AG04450 (cell line): Measurements from ENCODE around the gene FFAR1. TPM values are rescaled to one million over a fixed set of nuclear protein-coding genes. Genes with fewer than 3 reads are reported as not detected.

Source experiments
- CTCF ChIA-PET: fragments of 300-600, 350-600 bp; formaldehyde crosslinking; extraction: SDS; loops from one replicate; lab custom pipeline; 2022; ENCODE audit warnings: antibody characterized with exemption, inconsistent platforms; lab: Charles Lee
- POLR2A ChIA-PET: fragments of 350-600 bp; formaldehyde crosslinking; extraction: SDS; loops from one replicate; lab custom pipeline; 2021; ENCODE audit warnings: antibody characterized with exemption, inconsistent platforms; lab: Yijun Ruan, JAX
- DNase-seq: peaks from one replicate; pipeline ENCODE4 v3.0.0-alpha.2; 2011; ENCODE audit warnings: low read depth, low spot score
- H3K27ac ChIP-seq: one replicate; pipeline ENCODE4 v1.5.1; 2012; ENCODE audit warnings: low read depth, low read length, control low read depth
- H3K27me3 ChIP-seq: one replicate; pipeline ENCODE4 v1.6.0; 2012; ENCODE audit warnings: low read length; ENCODE audit not compliant: control insufficient read depth, insufficient read depth
- H3K4me3 ChIP-seq: 2 replicates; pipeline ENCODE4 v1.5.1; 2011; ENCODE audit warnings: mild to moderate bottlenecking, low read depth, low read length, control low read depth
- H3K9me3 ChIP-seq: 2 replicates; pipeline ENCODE4 v1.5.1; 2012; ENCODE audit warnings: low read length; ENCODE audit not compliant: control insufficient read depth, insufficient read depth
- CTCF ChIP-seq: IDR thresholded peaks from 2 replicates; pipeline ENCODE4 v1.5.1; 2011; ENCODE audit warnings: low read depth, low read length, control low read depth, inconsistent platforms
- polyA plus RNA-seq: library from polyadenylated mRNA; depleted of rRNA; stranded (reverse); fragments of >200 nt; gene quantifications from 2 replicates; pipeline ENCODE4 v1.2.3, GENCODE V29; 2011; rRNA removed

FFAR1 gene
- polyA plus RNA-seq, 1 experiment: not detected

GRCh38 chr19:35397064-35397463, 49.4 kb downstream of the FFAR1 start:
- no peak overlapping the region for H3K27ac ChIP-seq
- no peak for DNase-seq
- ChIA-PET CTCF (no interaction called here), POLR2A (no interaction called here)
- H3K9me3 ChIP-seq: no peaks in the 10 kb centered on the region; the same call in 1 of the 2 replicates
- H3K27me3 ChIP-seq: peaks cover 2% of the 10 kb centered on the region
- no peak overlapping the region for H3K4me3 ChIP-seq
- no peak for TF ChIP-seq CTCF

Other genes starting within 250 kb of the FFAR1 start
- gene FXYD3, start 232.1 kb upstream of the FFAR1 start, polyA plus RNA-seq: not detected in 2 replicates
- gene LGI4, start 212.8 kb upstream of the FFAR1 start, polyA plus RNA-seq: 0.07 TPM in 1 of 2 replicates, not detected in the other
- 1.3 and 1.4 TPM in 2 replicates for gene FXYD1, start 209.1 kb upstream of the FFAR1 start, polyA plus RNA-seq
- not detected in 2 replicates for gene FXYD7, start 204.6 kb upstream of the FFAR1 start, polyA plus RNA-seq
- gene FXYD5, start 193.2 kb upstream of the FFAR1 start, polyA plus RNA-seq: 80.3 and 100 TPM in 2 replicates
- gene FAM187B, start 119.2 kb upstream of the FFAR1 start, polyA plus RNA-seq: not detected in 2 replicates
- 0.32 and 0.33 TPM in 2 replicates for gene LSR, start 98.9 kb upstream of the FFAR1 start, polyA plus RNA-seq
- 55.6 and 58.6 TPM in 2 replicates for gene USF2, start 78.9 kb upstream of the FFAR1 start, polyA plus RNA-seq
- not detected in 2 replicates for gene HAMP, start 65.4 kb upstream of the FFAR1 start, polyA plus RNA-seq
- not detected in 2 replicates for gene MAG, start 55.7 kb upstream of the FFAR1 start, polyA plus RNA-seq
- not detected in 2 replicates for gene CD22, start 18.7 kb upstream of the FFAR1 start, polyA plus RNA-seq
- not detected in 2 replicates for gene FFAR3, start 10.6 kb downstream of the FFAR1 start, polyA plus RNA-seq
- gene GPR42, start 23.2 kb downstream of the FFAR1 start, polyA plus RNA-seq: not detected in 2 replicates
- gene FFAR2, start 100.4 kb downstream of the FFAR1 start, polyA plus RNA-seq: not detected in 2 replicates
- not detected in 2 replicates for gene KRTDAP, start 142.6 kb downstream of the FFAR1 start, polyA plus RNA-seq
- 1.3 and 1.6 TPM in 2 replicates for gene DMKN, start 165.7 kb downstream of the FFAR1 start, polyA plus RNA-seq
- gene SBSN, start 180.4 kb downstream of the FFAR1 start, polyA plus RNA-seq: 1.8 and 2.1 TPM in 2 replicates
- not detected in 2 replicates for gene GAPDHS, start 185.6 kb downstream of the FFAR1 start, polyA plus RNA-seq
- 88.7 and 116 TPM in 2 replicates for gene TMEM147, start 197.7 kb downstream of the FFAR1 start, polyA plus RNA-seq
- not detected in 2 replicates for gene ATP4A, start 215.8 kb downstream of the FFAR1 start, polyA plus RNA-seq
- not detected in 2 replicates for gene PMIS2, start 238.3 kb downstream of the FFAR1 start, polyA plus RNA-seq